ENCODE data around the gene LRSAM1.

The LRSAM1 gene

DNA sequence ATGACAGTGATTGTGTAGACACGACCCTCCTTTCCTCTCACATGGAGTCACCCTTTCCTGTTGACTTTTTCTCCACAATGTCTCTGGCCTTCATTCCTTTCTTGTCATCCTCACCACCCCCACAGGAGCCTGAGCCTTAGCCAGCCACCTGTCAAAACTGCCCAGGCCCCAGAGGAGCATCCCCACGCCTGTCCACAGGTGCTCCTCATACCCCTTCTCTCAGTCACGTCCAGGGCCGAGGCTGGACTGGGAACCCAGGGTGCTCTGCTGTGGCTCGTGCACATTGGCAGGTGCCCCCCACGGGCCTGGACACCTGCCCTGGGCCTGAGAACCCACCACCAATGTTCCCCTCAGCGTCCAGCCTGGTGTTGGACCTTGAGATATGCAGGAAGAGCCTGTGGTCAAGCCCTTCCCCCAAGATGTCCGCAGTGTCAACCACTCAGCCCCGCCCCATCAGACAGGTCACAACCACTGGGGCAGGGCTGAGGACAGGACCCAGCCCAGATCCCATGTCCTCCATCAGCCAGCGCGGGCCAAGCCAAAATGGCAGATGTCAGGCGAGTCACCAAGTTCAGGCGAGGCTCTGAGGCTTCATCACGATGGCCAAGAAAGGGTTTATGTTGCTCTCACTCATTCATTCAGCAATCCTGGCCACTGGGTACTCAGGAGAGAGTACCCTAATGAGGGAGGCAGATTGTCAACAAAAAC is 95.0 kb downstream of the LRSAM1 start:
- no peaks in the 10 kb centered on the region for H3K9me3 ChIP-seq (ENCODE audit: low read length)

DNA sequence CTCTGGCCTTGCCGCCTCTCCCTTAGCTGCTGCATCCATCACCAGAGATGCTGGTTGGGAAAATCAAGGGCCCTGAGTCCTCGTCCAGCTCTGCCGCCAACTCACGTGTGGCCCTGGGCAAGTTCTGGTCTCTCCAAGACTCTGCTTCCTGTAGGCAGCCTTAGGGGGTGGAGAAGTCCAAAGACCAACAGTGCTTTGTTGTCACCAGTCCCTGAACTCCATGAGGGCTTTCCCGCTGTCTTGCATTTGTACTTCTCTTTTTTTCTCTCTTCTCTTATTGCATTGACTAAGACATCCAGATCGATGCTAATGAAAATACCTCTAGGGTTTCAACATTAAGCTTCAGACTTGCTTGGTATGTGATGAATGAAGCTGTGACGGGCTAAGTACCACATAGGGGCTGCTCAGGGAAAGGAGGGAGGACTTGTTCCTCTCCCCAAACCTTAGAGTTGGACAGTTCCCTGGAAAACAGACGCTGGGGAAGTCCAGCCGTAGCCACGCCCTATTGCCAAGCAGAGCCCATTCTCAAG is 97.1 kb downstream of the LRSAM1 start:
- H3K4me3 ChIP-seq (ENCODE audit: low read length) = no peak overlapping the region
- peaks cover 3% of the 10 kb centered on the region for H3K4me1 ChIP-seq (ENCODE audit: insufficient read depth, low read length)
- H2AFZ ChIP-seq (ENCODE audit: low read depth, low read length) = no peak overlapping the region
- H3K36me3 ChIP-seq (ENCODE audit: insufficient read depth, low read length) = no peaks in the 10 kb centered on the region
- no peaks in the 10 kb centered on the region for H3K27me3 ChIP-seq (ENCODE audit: insufficient read depth, low read length)
- no peaks in the 10 kb centered on the region for H3K9me3 ChIP-seq (ENCODE audit: low read length)

More for the DNA sequence above, 95.0 kb downstream of the LRSAM1 start:
- H2AFZ ChIP-seq (ENCODE audit: low read depth, low read length) = no peak overlapping the region
- H3K27me3 ChIP-seq (ENCODE audit: insufficient read depth, low read length) = no peaks in the 10 kb centered on the region
- H3K4me1 ChIP-seq (ENCODE audit: insufficient read depth, low read length) = peaks cover 3% of the 10 kb centered on the region
- H3K4me3 ChIP-seq (ENCODE audit: low read length) = no peak overlapping the region
- H3K36me3 ChIP-seq (ENCODE audit: insufficient read depth, low read length) = no peaks in the 10 kb centered on the region

GRCh38 chr9:127549218-127549617 is 97.9 kb downstream of the LRSAM1 start:
- H2AFZ ChIP-seq (ENCODE audit: low read depth, low read length) = no peak overlapping the region
- no peaks in the 10 kb centered on the region for H3K36me3 ChIP-seq (ENCODE audit: insufficient read depth, low read length)
- no peak overlapping the region for H3K4me3 ChIP-seq (ENCODE audit: low read length)
- H3K27me3 ChIP-seq (ENCODE audit: insufficient read depth, low read length) = no peaks in the 10 kb centered on the region
- peaks cover 3% of the 10 kb centered on the region for H3K4me1 ChIP-seq (ENCODE audit: insufficient read depth, low read length)
- no peaks in the 10 kb centered on the region for H3K9me3 ChIP-seq (ENCODE audit: low read length)

DNA sequence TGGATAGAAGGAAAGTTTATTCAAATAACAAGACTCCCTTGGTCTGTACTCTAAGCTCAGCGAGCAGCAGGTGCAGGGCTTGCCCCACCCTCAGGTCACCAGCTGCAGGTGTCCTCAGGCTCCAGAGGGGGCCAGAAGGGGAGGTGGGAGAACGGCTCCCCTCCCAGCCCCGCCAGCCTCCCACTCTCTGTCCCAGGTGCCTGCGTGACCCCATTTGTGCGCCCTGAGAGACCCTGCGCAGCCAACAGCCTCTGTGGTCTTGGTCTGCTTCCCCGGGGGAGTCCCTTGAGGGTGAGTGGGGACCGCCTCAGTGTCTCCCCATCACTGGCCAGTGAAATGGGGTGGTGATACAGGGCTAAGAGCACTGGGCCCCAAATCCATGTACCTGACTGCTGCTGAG is 98.4 kb downstream of the LRSAM1 start:
- Histone ChIP-seq H3K9me3 (ENCODE audit: low read length) (no peaks in the 10 kb centered on the region), H3K36me3 (ENCODE audit: insufficient read depth, low read length) (no peaks in the 10 kb centered on the region), H2AFZ (ENCODE audit: low read depth, low read length) (no peak overlapping the region), H3K4me3 (ENCODE audit: low read length) (no peak overlapping the region), H3K27me3 (ENCODE audit: insufficient read depth, low read length) (no peaks in the 10 kb centered on the region), H3K4me1 (ENCODE audit: insufficient read depth, low read length) (peaks cover 3% of the 10 kb centered on the region)

DNA sequence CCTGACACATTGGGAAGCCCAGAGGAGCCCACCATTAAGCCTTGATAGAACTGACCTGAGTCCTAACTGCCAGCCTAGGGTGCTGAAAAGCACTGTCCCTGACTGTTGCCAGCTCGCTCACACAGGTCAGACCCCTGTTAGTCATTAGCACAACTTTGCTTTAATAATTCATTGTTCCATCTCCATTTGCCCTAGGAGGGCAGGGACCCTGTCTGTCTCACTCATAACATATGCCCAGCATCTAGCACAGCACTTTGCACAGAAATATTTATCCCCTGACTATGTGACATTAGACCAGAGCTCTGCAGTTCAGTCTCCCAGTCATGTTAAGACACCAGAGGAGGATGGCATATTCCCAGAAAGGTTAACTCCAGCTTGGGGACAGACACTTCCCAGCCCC is 99.0 kb downstream of the LRSAM1 start:
- Histone ChIP-seq H3K4me3 (ENCODE audit: low read length) (no peak overlapping the region), H3K27me3 (ENCODE audit: insufficient read depth, low read length) (no peaks in the 10 kb centered on the region), H3K9me3 (ENCODE audit: low read length) (no peaks in the 10 kb centered on the region), H3K4me1 (ENCODE audit: insufficient read depth, low read length) (peaks cover 5% of the 10 kb centered on the region), H2AFZ (ENCODE audit: low read depth, low read length) (no peak overlapping the region), H3K36me3 (ENCODE audit: insufficient read depth, low read length) (no peaks in the 10 kb centered on the region)

GRCh38 chr9:127550751-127551150 is 99.4 kb downstream of the LRSAM1 start:
- no peaks in the 10 kb centered on the region for H3K27me3 ChIP-seq (ENCODE audit: insufficient read depth, low read length)
- no peak overlapping the region for H2AFZ ChIP-seq (ENCODE audit: low read depth, low read length)
- H3K4me1 ChIP-seq (ENCODE audit: insufficient read depth, low read length) = peaks cover 10% of the 10 kb centered on the region
- no peaks in the 10 kb centered on the region for H3K36me3 ChIP-seq (ENCODE audit: insufficient read depth, low read length)
- no peak overlapping the region for H3K4me3 ChIP-seq (ENCODE audit: low read length)
- no peaks in the 10 kb centered on the region for H3K9me3 ChIP-seq (ENCODE audit: low read length)
